Small intestine (tissue), 7 donors: ENCODE results near the gene GPR45. TPM values are rescaled to one million over a fixed set of nuclear protein-coding genes. Genes with fewer than 3 reads are reported as not detected.
"Not testable (repeated sequence)": the region's sequence is repeated elsewhere in the genome, so short reads cannot be mapped to it uniquely, and the experiment has no call there.

Source experiments
- DNase-seq, 2 donors: peaks; one replicate each; pipeline versions ENCODE4 v3.0.0 to v3.0.0-alpha.2; 2013
- FAIRE-seq: peaks from 2 replicates; lab custom pipeline; 2012; peaks lifted over from hg19 to GRCh38; lab: Jason Lieb, UNC
- H3K27ac ChIP-seq, 3 donors: one replicate each; pipeline ENCODE4 v1.5.1; 2013; ENCODE audit warnings: low read length in 2 of 3, mild to moderate bottlenecking in 2 of 3, control low read depth in 1 of 3, inconsistent platforms in 1 of 3, low read depth in 1 of 3, moderate library complexity in 1 of 3
- H3K27me3 ChIP-seq, 3 donors: one replicate each; pipeline ENCODE4 v1.6.1; 2013; ENCODE audit warnings: low read length in 3 of 3, inconsistent platforms in 1 of 3; ENCODE audit not compliant: control insufficient read depth in 3 of 3, insufficient read depth in 3 of 3
- H3K36me3 ChIP-seq, 3 donors: one replicate each; pipeline ENCODE4 v1.6.1; 2013; ENCODE audit warnings: low read length in 3 of 3, inconsistent platforms in 1 of 3, low read depth in 1 of 3, mild to moderate bottlenecking in 1 of 3, moderate library complexity in 1 of 3; ENCODE audit not compliant: control insufficient read depth in 3 of 3, insufficient read depth in 2 of 3
- H3K4me1 ChIP-seq, 3 donors: one replicate each; pipeline ENCODE4 v1.6.1; 2013; ENCODE audit warnings: low read length in 2 of 3, inconsistent platforms in 1 of 3, low read depth in 1 of 3, mild to moderate bottlenecking in 1 of 3, moderate library complexity in 1 of 3; ENCODE audit not compliant: control insufficient read depth in 3 of 3, insufficient read depth in 2 of 3
- H3K4me3 ChIP-seq, 3 donors: one replicate each; pipeline ENCODE4 v1.5.1; 2013; ENCODE audit warnings: low read length in 3 of 3, control low read depth in 1 of 3, inconsistent platforms in 1 of 3, low read depth in 1 of 3, mild to moderate bottlenecking in 1 of 3, moderate library complexity in 1 of 3
- H3K9me3 ChIP-seq, 2 donors: one replicate each; pipeline ENCODE4 v1.6.1; 2013; ENCODE audit warnings: low read depth in 1 of 2, low read length in 1 of 2; ENCODE audit not compliant: control insufficient read depth in 2 of 2, insufficient read depth in 1 of 2
- WGBS, 3 donors: extraction: QIAGEN DNeasy Blood & Tissue Kit; methylation state at CpG; one replicate each; pipeline ENCODE4 v1.1.7; 2013; 5-methylcytosine and 5-hydroxymethylcytosine counted together
- polyA plus RNA-seq, 4 donors: library from polyadenylated mRNA; stranded (reverse) in 3 of 4; unstranded in 1 of 4; fragments of 200-250 nt in 3 of 4; fragments of 120-200 nt in 1 of 4; gene quantifications; one replicate each; pipeline versions ENCODE4 v1.2.1 to v1.2.3, GENCODE V29; 2013
- donor health status: healthy with polysubstance abuse.
- donor health status: control.
- donor health status: control.
- donor health status: Bipolar disorder and iron deficiency.
- donor health status: healthy.

GPR45 gene
- polyA plus RNA-seq, 4 donors: 0.04 to 0.12 TPM; not detected in 2

DNA sequence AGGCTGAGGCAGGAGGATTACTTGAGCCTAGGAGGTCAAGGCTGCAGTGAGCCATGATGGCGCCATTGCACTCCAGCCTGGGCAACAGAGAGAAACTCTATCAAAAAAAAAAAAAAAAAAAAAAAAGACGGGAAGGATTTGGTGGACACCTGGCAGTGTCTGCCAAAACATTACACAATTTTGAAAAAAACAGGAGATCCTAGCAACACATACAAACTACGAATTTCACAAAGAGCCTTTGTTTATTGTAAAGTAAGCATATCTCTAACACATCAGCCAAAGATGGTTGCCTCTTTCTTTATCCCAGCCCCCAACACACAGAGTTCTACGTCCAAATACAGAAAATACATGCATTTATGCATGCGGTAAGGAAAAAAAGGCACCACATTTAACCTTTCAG lies 7.6 kb downstream of the GPR45 start:
- Histone ChIP-seq H3K4me1 (no peaks in the 10 kb centered on the region), H3K36me3 (no peaks in the 10 kb centered on the region), H3K27ac (no peak overlapping the region), H3K27me3 (no peaks in the 10 kb centered on the region), H3K4me3 (no peak overlapping the region), H3K9me3 (no peaks in the 10 kb centered on the region)
- FAIRE-seq: no peak
- no peak for DNase-seq
- WGBS, 3 donors: 61 to 82% (median 62%) methylated on average over 5 of the region's 5 CpGs

DNA sequence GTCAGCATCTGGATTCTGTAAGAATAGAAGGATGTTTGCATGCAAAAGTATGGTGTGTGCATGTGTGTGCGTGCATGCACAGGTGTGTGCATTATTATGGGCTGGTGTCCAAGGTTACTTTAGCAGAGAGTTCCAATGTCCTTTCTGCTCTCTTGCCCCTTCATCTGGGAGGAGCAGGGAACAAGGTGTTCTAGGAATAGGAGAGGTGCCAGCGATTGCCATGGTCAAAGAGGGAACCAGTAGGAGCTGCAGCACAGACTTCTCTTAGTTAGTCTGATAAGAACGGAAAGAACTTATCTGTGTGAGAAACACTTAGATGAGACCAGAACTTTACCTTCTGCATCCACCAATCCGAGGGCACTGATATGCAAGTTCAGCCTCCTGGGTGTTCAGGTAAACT lies 8.3 kb downstream of the GPR45 start:
- no peak overlapping the region for H3K27ac ChIP-seq
- no peaks in the 10 kb centered on the region for H3K27me3 ChIP-seq
- no peaks in the 10 kb centered on the region for H3K4me1 ChIP-seq
- DNase-seq: peak in 1 of 2 donors; percentile 61
- H3K36me3 ChIP-seq: no peaks in the 10 kb centered on the region
- FAIRE-seq: no peak
- H3K9me3 ChIP-seq: no peaks in the 10 kb centered on the region
- H3K4me3 ChIP-seq: no peak overlapping the region
- WGBS, 3 donors: 55 to 83% (median 71%) methylated on average over 4 of the region's 4 CpGs

DNA sequence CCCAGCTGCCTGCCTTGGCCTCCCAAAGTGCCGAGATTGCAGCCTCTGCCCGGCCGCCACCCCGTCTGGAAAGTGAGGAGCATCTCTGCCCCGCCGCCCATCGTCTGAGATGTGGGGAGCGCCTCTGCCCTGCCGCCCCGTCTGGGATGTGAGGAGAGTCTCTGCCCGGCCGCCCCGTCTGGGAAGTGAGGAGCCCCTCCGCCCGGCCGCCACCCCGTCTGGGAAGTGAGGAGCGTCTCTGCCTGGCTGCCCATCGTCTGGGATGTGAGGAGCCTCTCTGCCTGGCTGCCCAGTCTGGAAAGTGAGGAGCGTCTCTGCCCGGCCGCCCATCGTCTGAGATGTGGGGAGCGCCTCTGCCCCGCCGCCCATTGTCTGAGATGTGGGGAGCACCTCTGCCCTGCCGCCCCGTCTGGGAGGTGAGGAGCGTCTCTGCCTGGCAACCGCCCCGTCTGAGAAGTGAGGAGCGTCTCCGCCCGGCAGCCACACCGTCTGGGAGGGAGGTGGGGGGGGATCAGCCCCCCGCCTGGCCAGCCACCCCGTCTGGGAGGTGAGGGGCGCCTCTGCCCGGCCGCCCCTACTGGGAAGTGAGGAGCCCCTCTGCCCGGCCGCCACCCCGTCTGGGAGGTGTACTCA lies 9.6 kb downstream of the GPR45 start:
- FAIRE-seq: not testable (repeated sequence)

DNA sequence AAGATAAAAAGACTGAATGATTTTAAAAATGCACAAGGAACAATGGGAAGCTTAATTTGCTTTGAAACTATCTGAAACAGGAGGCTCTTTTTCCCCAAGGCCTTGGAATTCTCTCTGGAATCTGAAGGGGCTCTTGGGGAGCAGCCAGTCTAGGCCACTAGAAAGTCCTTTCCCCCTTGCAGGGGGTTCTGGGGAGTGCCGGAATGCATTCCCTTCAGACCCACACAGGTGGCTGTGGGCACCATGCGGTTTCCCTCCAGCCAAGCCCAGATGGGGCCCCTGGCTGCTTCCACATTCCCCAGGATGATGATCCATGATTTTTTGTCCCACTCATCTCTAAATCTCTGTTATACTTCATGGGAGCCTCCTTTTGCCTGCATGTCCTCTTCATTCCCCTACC lies 10.7 kb downstream of the GPR45 start:
- Histone ChIP-seq H3K36me3 (no peaks in the 10 kb centered on the region), H3K27ac (no peak overlapping the region), H3K27me3 (no peaks in the 10 kb centered on the region), H3K9me3 (no peaks in the 10 kb centered on the region), H3K4me3 (no peak overlapping the region), H3K4me1 (no peaks in the 10 kb centered on the region)
- DNase-seq: no peak
- 92 to 100% (median 92%) methylated on average over 2 of the region's 2 CpGs for WGBS, 3 donors
- FAIRE-seq: no peak

More for the DNA sequence above, 9.6 kb downstream of the GPR45 start:
- not testable (repeated sequence) for H3K9me3 ChIP-seq, DNase-seq, H3K4me3 ChIP-seq, H3K36me3 ChIP-seq, H3K27ac ChIP-seq, H3K4me1 ChIP-seq, H3K27me3 ChIP-seq
- WGBS, 3 donors: 94 to 97% (median 97%) methylated on average over 40 to 43 of the region's 43 CpGs

DNA sequence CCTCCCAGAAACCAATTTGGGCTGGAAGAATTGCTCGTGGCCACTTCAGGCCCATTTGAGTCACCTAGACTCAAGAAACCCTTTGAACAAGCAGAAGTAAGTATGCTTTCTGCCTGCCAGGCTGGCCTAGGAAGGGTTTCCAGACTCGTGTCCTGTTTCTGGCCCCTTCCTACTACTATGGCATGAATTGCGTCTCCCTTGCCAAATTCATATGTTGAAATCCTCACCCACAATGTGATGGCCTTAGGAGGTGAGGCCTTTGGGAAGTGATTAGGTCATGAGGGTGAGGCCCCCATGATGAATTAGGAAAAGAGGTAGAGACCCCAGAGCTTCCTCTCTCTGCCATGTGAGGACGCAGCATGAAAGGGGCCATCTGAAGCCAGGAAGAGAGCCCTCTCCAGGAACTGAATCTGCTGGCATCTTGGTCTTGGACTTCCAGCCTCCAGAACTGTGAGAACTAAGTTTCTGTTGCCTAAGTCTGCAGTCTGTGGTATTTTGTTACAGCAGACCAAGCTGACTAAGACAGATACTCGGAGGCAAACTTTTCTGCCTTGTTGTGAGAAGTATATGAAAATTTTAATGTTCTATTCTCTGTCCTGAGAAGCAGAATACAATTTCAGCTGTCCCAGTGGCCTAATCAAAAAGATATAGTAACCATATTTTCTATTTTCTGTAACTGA lies 13.1 kb downstream of the GPR45 start:
- DNase-seq: no peak
- Histone ChIP-seq H3K4me1 (no peaks in the 10 kb centered on the region), H3K9me3 (no peaks in the 10 kb centered on the region), H3K36me3 (no peaks in the 10 kb centered on the region), H3K27ac (no peak overlapping the region), H3K27me3 (no peaks in the 10 kb centered on the region), H3K4me3 (no peak overlapping the region)
- FAIRE-seq: no peak
- 83 to 90% (median 89%) methylated on average over 5 of the region's 5 CpGs for WGBS, 3 donors

DNA sequence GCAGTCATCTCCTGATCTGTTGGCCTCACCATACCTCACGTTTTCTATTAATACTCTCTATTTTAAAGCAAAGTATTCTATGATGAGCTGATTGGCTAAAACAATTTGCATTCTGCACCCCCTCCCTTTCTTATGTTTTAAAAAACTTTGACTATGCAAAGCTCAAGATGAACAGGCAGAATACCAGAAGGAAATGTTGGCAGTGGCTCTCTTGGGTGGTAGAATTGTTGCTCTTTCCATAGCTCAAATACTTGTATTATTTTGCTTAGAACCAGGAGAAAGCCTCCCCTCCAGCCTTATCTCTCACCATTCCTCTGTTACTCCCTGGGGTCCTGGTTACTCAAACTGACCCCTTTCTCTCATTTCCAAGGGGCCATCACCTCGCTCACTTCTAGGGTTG lies 14.4 kb downstream of the GPR45 start:
- Histone ChIP-seq H3K4me3 (no peak overlapping the region), H3K9me3 (no peaks in the 10 kb centered on the region), H3K27ac (no peak overlapping the region), H3K4me1 (no peaks in the 10 kb centered on the region), H3K36me3 (no peaks in the 10 kb centered on the region), H3K27me3 (no peaks in the 10 kb centered on the region)
- 84 to 97% (median 86%) methylated on average over 2 of the region's 2 CpGs for whole genome bisulfite sequencing, 3 donors
- FAIRE-seq (no peak), DNase-seq (no peak)

DNA sequence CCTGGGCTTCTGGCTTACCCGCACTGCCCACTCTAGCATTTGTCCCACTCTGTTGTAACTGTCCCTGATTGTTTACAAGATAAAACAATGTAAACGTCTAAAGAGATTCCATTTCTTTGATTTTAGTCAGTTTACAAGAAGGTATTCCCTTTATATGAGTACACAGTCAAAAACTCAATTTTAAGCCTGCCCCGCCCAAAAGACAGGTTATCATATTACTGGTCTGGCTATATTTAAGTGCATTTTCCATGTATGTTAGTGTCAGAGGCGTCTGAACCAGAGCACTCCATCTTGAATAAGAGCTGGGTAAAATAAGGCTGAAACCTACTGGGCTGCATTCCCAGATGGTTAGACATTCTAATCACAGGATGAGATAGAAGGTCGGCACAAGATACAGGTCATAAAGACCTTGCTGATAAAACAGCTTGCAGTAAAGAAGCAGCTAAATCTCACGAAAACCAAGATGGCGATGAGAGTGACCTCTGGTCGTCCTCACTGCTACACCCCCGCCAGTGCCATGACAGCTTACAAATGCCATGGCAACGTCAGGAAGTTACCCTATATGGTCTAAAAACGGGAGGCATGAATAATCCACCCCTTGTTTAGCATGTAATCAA lies 15.0 kb downstream of the GPR45 start:
- H3K27me3 ChIP-seq: no peaks in the 10 kb centered on the region
- DNase-seq (peak; percentile 24 to 33), FAIRE-seq (no peak)
- no peak overlapping the region for H3K4me3 ChIP-seq
- no peaks in the 10 kb centered on the region for H3K36me3 ChIP-seq
- H3K27ac ChIP-seq: no peak overlapping the region
- no peaks in the 10 kb centered on the region for H3K9me3 ChIP-seq
- no peaks in the 10 kb centered on the region for H3K4me1 ChIP-seq
- WGBS, 3 donors: 44 to 69% (median 61%) methylated on average over 11 of the region's 11 CpGs

DNA sequence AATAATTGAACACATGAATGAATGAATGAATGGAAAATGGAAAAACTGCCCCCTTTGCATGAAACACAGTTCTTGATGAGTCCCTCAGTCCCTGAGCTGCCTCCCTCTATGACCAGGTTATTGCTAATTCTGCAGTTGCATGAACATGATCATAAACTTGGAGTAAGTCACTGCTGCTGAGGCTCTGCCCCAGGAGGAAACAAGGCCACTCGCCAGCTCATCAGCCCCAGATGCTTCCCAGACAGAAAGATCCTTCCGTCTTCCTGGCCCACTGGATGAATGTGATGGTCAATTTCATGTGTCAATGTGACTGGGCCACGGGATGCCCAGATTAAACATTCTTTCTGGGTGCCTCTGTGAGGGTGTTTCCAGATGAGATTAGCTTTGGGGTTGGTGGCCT lies 16.4 kb downstream of the GPR45 start:
- H3K9me3 ChIP-seq: no peaks in the 10 kb centered on the region
- no peaks in the 10 kb centered on the region for H3K27me3 ChIP-seq
- H3K4me1 ChIP-seq: no peaks in the 10 kb centered on the region
- H3K4me3 ChIP-seq: no peak overlapping the region
- 78 to 89% (median 88%) methylated on average over 3 of the region's 3 CpGs for WGBS, 3 donors
- FAIRE-seq (no peak), DNase-seq (no peak)
- H3K36me3 ChIP-seq: no peaks in the 10 kb centered on the region
- H3K27ac ChIP-seq: no peak overlapping the region
